Fibroblast of pulmonary artery (primary cell): ENCODE data around the gene FA2H.
"Not testable (repeated sequence)": the region's sequence is repeated elsewhere in the genome, so short reads cannot be mapped to it uniquely, and the experiment has no call there.

Experiments used
- DNase-seq: peaks from one replicate; pipeline ENCODE4 v3.0.0-alpha.2; 2010; ENCODE audit warnings: low read depth
- H3K4me3 ChIP-seq: replicated peaks from 2 replicates; pipeline ENCODE4 v1.5.1; 2011; ENCODE audit warnings: low read depth, mild to moderate bottlenecking, control low read depth, low read length, moderate library complexity
- CTCF ChIP-seq: IDR thresholded peaks from 2 replicates; pipeline ENCODE4 v1.5.1; 2011; ENCODE audit warnings: mild to moderate bottlenecking, control low read depth, low read length, inconsistent platforms; ENCODE audit errors: missing control alignments

Gene FA2H

GRCh38 chr16:74769586-74770190, 4.9 kb downstream of the FA2H start:
- no peak for TF ChIP-seq CTCF
- no peak for DNase-seq
- H3K4me3 ChIP-seq: no peak overlapping the region

DNA sequence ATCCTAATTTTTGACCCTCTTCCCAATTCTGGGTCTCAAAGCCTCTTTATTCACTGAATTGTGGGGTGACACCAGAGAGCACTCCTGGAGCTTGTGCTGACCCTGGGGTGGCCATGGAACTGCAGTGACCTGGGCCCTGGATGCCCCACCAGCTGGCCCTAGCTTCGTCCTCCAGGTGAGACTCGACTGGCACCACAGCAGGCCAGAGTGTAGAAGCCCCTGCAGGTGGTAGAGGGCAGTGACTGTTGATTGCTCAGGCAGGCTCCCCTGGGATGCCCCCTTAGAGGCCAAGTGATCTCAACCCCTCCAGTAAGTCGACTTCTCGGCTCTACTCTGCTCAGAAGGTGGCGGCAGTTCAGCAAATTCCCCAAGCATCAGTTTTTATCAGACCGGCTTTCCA, 6.4 kb downstream of the FA2H start:
- no peak for TF ChIP-seq CTCF
- H3K4me3 ChIP-seq: no peak overlapping the region
- DNase-seq: no peak

- no peak for DNase-seq
- no peak for TF ChIP-seq CTCF
- H3K4me3 ChIP-seq: no peak overlapping the region
Measured at GRCh38 chr16:74767749-74768148, 6.9 kb downstream of the FA2H start.

DNA sequence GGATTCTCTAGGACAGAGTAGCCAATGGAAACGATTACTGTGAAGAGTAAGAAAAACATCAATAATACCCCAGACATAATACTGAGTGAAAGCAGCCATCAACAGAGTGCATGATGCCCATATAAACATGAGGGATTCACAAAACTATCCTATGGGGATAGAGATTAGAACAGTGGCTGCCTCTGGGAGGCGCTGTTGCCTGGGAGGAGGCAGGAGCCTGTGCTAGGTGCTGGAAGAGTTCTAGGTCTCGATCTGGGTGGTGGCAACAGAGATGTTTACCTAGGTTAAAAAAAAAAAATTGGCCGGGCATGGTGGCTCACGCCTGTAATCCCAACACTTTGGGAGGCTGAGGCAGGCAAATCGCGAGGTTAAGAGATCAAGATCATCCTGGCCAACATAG, 7.9 kb downstream of the FA2H start:
- no peak for TF ChIP-seq CTCF
- no peak for DNase-seq
- no peak overlapping the region for H3K4me3 ChIP-seq

DNA sequence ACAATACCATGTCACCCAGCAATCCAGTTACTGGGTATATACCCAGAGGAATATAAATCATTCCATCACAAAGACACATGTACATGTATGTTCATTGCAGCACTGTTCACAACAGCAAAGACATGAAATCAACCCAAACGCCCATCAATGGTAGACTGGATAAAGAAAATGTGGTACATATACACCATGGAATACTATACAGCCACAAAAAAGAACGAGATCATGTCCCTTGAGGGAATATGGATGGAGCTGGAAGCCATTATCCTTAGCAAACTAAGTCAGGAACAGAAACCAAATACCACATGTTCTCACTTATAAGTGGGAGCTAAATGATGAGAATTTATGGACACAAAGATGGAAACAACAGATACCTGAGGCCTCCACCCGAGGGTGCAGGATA, 10.4 kb downstream of the FA2H start:
- not testable (repeated sequence) for DNase-seq, H3K4me3 ChIP-seq

- no peak overlapping the region for H3K4me3 ChIP-seq
- TF ChIP-seq CTCF: no peak
- DNase-seq: no peak
Measured at GRCh38 chr16:74761665-74762064, 13.0 kb downstream of the FA2H start.

DNA sequence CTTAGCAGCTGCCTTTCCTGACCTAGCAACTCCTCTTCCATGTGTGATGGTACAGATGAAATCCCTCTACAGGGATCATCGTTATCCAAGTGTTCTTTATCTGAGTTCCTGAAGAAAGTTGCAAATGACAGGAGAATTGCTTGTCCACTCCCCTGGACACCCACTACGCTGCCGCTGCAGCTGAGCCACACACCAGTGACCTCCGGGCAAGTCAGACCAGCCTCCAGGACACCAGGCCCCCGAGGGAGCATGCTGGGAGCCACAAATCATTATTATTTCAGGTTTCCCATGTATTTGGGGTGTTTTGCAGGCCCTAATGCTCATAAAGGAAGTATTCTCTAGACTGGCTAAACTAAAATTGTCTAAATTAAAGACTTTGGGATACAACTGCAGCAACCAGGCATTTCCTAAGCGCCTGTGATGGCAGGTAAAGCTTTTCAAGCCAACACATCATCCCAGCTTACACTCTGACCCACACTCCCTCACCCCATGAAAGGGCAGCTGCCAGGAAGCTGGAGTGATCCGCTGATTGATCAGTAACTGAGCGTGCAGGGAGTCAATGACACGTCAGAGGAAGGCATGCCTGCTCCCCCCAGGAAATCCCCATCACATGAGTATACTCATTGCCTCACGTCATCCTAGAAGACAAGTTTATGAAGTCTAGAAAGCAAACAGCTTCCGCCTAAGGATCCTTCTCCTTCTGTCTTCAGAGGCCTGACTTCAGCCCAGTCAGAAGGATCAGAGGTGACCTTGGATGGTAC, 14.4 kb downstream of the FA2H start:
- no peak overlapping the region for H3K4me3 ChIP-seq
- TF ChIP-seq CTCF: no peak
- DNase-seq: no peak
